Measurements from ENCODE around the gene ALAS1.

ALAS1 gene

GRCh38 chr3:52233108-52233591 is 35.2 kb downstream of the ALAS1 start:
- H2AFZ ChIP-seq (ENCODE audit: low read length): no peak overlapping the region
- no peaks in the 10 kb centered on the region for H3K27me3 ChIP-seq (ENCODE audit: insufficient read depth, low read length)
- H3K4me3 ChIP-seq (ENCODE audit: low read depth, low read length, poor library complexity, severe bottlenecking): no peak overlapping the region
- no peak overlapping the region for H3K27ac ChIP-seq (ENCODE audit: low read depth, low read length, poor library complexity, severe bottlenecking)
- H3K9me3 ChIP-seq (ENCODE audit: low read length): no peaks in the 10 kb centered on the region
- H3K4me1 ChIP-seq (ENCODE audit: insufficient read depth, low read length, severe bottlenecking): peaks cover 28% of the 10 kb centered on the region
- H3K4me2 ChIP-seq (ENCODE audit: low read length): no peak overlapping the region
- peaks cover 34% of the 10 kb centered on the region; the same call in 1 of the 2 replicates for H3K36me3 ChIP-seq (ENCODE audit: insufficient read depth, low read length)
- no peaks in the 10 kb centered on the region for H4K20me1 ChIP-seq (ENCODE audit: insufficient read depth, low read length)
- H3K9me2 ChIP-seq (ENCODE audit: low read depth, low read length): no peaks in the 10 kb centered on the region
- H3K9ac ChIP-seq (ENCODE audit: low read length): no peak overlapping the region
- TF ChIP-seq EZH2 (IDR thresholded peaks at IDR 0.05; ENCODE audit: borderline replicate concordance, low read length) (no peak), CTCF (IDR thresholded peaks at IDR 0.05; ENCODE audit: low read length) (no peak)
- peaks cover 4% of the 10 kb centered on the region for H3K79me2 ChIP-seq (ENCODE audit: insufficient read depth, low read length)
- no peaks in the 10 kb centered on the region for H3F3A ChIP-seq (ENCODE audit: insufficient read depth, low read length)

GRCh38 chr3:52233968-52234367 is 36.0 kb downstream of the ALAS1 start:
- Histone ChIP-seq H3K36me3 (ENCODE audit: insufficient read depth, low read length) (peaks cover 30% of the 10 kb centered on the region; the same call in 1 of the 2 replicates), H4K20me1 (ENCODE audit: insufficient read depth, low read length) (no peaks in the 10 kb centered on the region), H3K27ac (ENCODE audit: low read depth, low read length, poor library complexity, severe bottlenecking) (no peak overlapping the region), H3K9me2 (ENCODE audit: low read depth, low read length) (no peaks in the 10 kb centered on the region), H3K9me3 (ENCODE audit: low read length) (no peaks in the 10 kb centered on the region), H3K27me3 (ENCODE audit: insufficient read depth, low read length) (no peaks in the 10 kb centered on the region), H2AFZ (ENCODE audit: low read length) (no peak overlapping the region), H3K4me1 (ENCODE audit: insufficient read depth, low read length, severe bottlenecking) (peaks cover 30% of the 10 kb centered on the region), H3K4me3 (ENCODE audit: low read depth, low read length, poor library complexity, severe bottlenecking) (no peak overlapping the region), H3K79me2 (ENCODE audit: insufficient read depth, low read length) (peaks cover 8% of the 10 kb centered on the region), H3K9ac (ENCODE audit: low read length) (no peak overlapping the region), H3F3A (ENCODE audit: insufficient read depth, low read length) (no peaks in the 10 kb centered on the region), H3K4me2 (ENCODE audit: low read length) (no peak overlapping the region)
- no peak for TF ChIP-seq EZH2 (IDR thresholded peaks at IDR 0.05; ENCODE audit: borderline replicate concordance, low read length)
- no peak for TF ChIP-seq CTCF (IDR thresholded peaks at IDR 0.05; ENCODE audit: low read length)

GRCh38 chr3:52234516-52235447 is 36.8 kb downstream of the ALAS1 start:
- Histone ChIP-seq H2AFZ (ENCODE audit: low read length) (no peak overlapping the region), H3K4me2 (ENCODE audit: low read length) (no peak overlapping the region), H3K4me1 (ENCODE audit: insufficient read depth, low read length, severe bottlenecking) (peaks cover 32% of the 10 kb centered on the region), H4K20me1 (ENCODE audit: insufficient read depth, low read length) (no peaks in the 10 kb centered on the region), H3K36me3 (ENCODE audit: insufficient read depth, low read length) (peaks cover 22% of the 10 kb centered on the region; the same call in 1 of the 2 replicates), H3K27me3 (ENCODE audit: insufficient read depth, low read length) (no peaks in the 10 kb centered on the region), H3K9me2 (ENCODE audit: low read depth, low read length) (no peaks in the 10 kb centered on the region), H3K9me3 (ENCODE audit: low read length) (no peaks in the 10 kb centered on the region), H3K27ac (ENCODE audit: low read depth, low read length, poor library complexity, severe bottlenecking) (no peak overlapping the region), H3K79me2 (ENCODE audit: insufficient read depth, low read length) (peaks cover 8% of the 10 kb centered on the region), H3K9ac (ENCODE audit: low read length) (no peak overlapping the region), H3K4me3 (ENCODE audit: low read depth, low read length, poor library complexity, severe bottlenecking) (no peak overlapping the region), H3F3A (ENCODE audit: insufficient read depth, low read length) (no peaks in the 10 kb centered on the region)
- TF ChIP-seq EZH2 (IDR thresholded peaks at IDR 0.05; ENCODE audit: borderline replicate concordance, low read length): no peak
- no peak for TF ChIP-seq CTCF (IDR thresholded peaks at IDR 0.05; ENCODE audit: low read length)
